Neutrophil (primary cell): ENCODE data around the gene MMD.

ENCODE experiments used
- H3K27ac ChIP-seq: fragments of 200-600 bp; sonication (generic); 2 replicates; pipeline ENCODE4 v1.5.1; 2016; ENCODE audit warnings: mild to moderate bottlenecking, moderate library complexity
- H3K27me3 ChIP-seq: fragments of 200-600 bp; sonication (generic); 2 replicates; pipeline ENCODE4 v1.6.0; 2016; ENCODE audit warnings: mild to moderate bottlenecking
- H3K36me3 ChIP-seq: fragments of 200-600 bp; sonication (generic); 2 replicates; pipeline ENCODE4 v1.5.1; 2017
- H3K4me1 ChIP-seq, 2 experiments: fragments of 200-600 bp in 1 of 2; sonication (generic) in 1 of 2; 1 replicate in 1 of 2; 2 replicates in 1 of 2; pipeline versions ENCODE4 v1.5.1 to v1.6.1; 2013 to 2016; ENCODE audit warnings: low read depth in 1 of 2, low read length in 1 of 2, mild to moderate bottlenecking in 1 of 2, moderate library complexity in 1 of 2; ENCODE audit not compliant: control insufficient read depth in 1 of 2, insufficient read depth in 1 of 2
- H3K4me3 ChIP-seq, 2 experiments: fragments of 200-600 bp in 1 of 2; sonication (generic) in 1 of 2; 1 replicate in 1 of 2; 2 replicates in 1 of 2; pipeline ENCODE4 v1.5.1; 2013 to 2016; ENCODE audit warnings: low read depth in 1 of 2, low read length in 1 of 2, mild to moderate bottlenecking in 1 of 2, moderate library complexity in 1 of 2
- H3K9me3 ChIP-seq: fragments of 200-600 bp; sonication (generic); 2 replicates; pipeline ENCODE4 v1.5.1; 2016
- CTCF ChIP-seq: fragments of 200-600 bp; sonication (generic); IDR thresholded peaks from 2 replicates; pipeline ENCODE4 v1.5.1; 2016; ENCODE audit warnings: antibody characterized with exemption

Gene MMD

GRCh38 chr17:55356434-55357328 lies 65.0 kb downstream of the MMD start:
- TF ChIP-seq CTCF, result no peak

GRCh38 chr17:55354941-55355340 lies 66.7 kb downstream of the MMD start:
- H3K36me3 ChIP-seq, result no peaks in the 10 kb centered on the region
- H3K9me3 ChIP-seq, result no peaks in the 10 kb centered on the region
- no peak overlapping the region for H3K27ac ChIP-seq
- TF ChIP-seq CTCF, result no peak
- no peak overlapping the region for H3K4me3 ChIP-seq
- no peaks in the 10 kb centered on the region for H3K4me1 ChIP-seq
- no peaks in the 10 kb centered on the region for H3K27me3 ChIP-seq

More at GRCh38 chr17:55356434-55357328, 65.0 kb downstream of the MMD start:
- Histone ChIP-seq H3K36me3 (no peaks in the 10 kb centered on the region), H3K4me1 (no peaks in the 10 kb centered on the region), H3K4me3 (no peak overlapping the region), H3K27me3 (no peaks in the 10 kb centered on the region), H3K27ac (no peak overlapping the region), H3K9me3 (no peaks in the 10 kb centered on the region)

- Histone ChIP-seq H3K27me3 (no peaks in the 10 kb centered on the region), H3K9me3 (no peaks in the 10 kb centered on the region), H3K4me3 (no peak overlapping the region), H3K36me3 (no peaks in the 10 kb centered on the region), H3K27ac (no peak overlapping the region), H3K4me1 (no peaks in the 10 kb centered on the region)
- TF ChIP-seq CTCF, result no peak
These were observed 67.6 kb downstream of the MMD start for GRCh38 chr17:55354010-55354409.

GRCh38 chr17:55351226-55351625 lies 70.4 kb downstream of the MMD start:
- Histone ChIP-seq H3K4me3 (no peak overlapping the region), H3K27ac (no peak overlapping the region), H3K36me3 (no peaks in the 10 kb centered on the region), H3K9me3 (no peaks in the 10 kb centered on the region), H3K4me1 (no peaks in the 10 kb centered on the region), H3K27me3 (no peaks in the 10 kb centered on the region)
- no peak for TF ChIP-seq CTCF

GRCh38 chr17:55350825-55351205 lies 70.8 kb downstream of the MMD start:
- Histone ChIP-seq H3K27ac (no peak overlapping the region), H3K9me3 (no peaks in the 10 kb centered on the region), H3K27me3 (no peaks in the 10 kb centered on the region), H3K4me3 (no peak overlapping the region), H3K36me3 (no peaks in the 10 kb centered on the region), H3K4me1 (no peaks in the 10 kb centered on the region)
- TF ChIP-seq CTCF, result no peak
